Epithelial cell of proximal tubule (primary cell): ENCODE data around the gene NATD1. TPM values are rescaled to one million over a fixed set of nuclear protein-coding genes. Genes with fewer than 3 reads are reported as not detected.

Source experiments
- DNase-seq: peaks from one replicate; pipeline ENCODE4 v3.0.0-alpha.2; 2011; ENCODE audit warnings: low read depth
- H3K4me3 ChIP-seq: 2 replicates; pipeline ENCODE4 v1.5.1; 2011; ENCODE audit warnings: low read depth, mild to moderate bottlenecking, low read length
- CTCF ChIP-seq: conservative IDR thresholded peaks from 2 replicates; pipeline ENCODE4 v1.5.1; 2012; ENCODE audit warnings: low read depth, mild to moderate bottlenecking, low read length
- total RNA-seq: library from RNA; depleted of rRNA; stranded (reverse); fragments of >200 nt; gene quantifications from 2 replicates; pipeline ENCODE4 v1.2.3, GENCODE V29; 2015

Gene NATD1
- total RNA-seq, 1 donor from 2014 or later = 6.4 TPM

GRCh38 chr17:21249920-21250703 lies 3.1 kb downstream of the NATD1 start:
- DNase-seq = no peak
- H3K4me3 ChIP-seq = no peak overlapping the region
- no peak for TF ChIP-seq CTCF

GRCh38 chr17:21249086-21249795 lies 4.0 kb downstream of the NATD1 start:
- no peak for DNase-seq
- no peak overlapping the region for H3K4me3 ChIP-seq
- TF ChIP-seq CTCF = no peak

- no peak for TF ChIP-seq CTCF
- no peak overlapping the region for H3K4me3 ChIP-seq
- no peak for DNase-seq
Observed at GRCh38 chr17:21248500-21248899, 4.7 kb downstream of the NATD1 start.

- DNase-seq = no peak
- no peak overlapping the region for H3K4me3 ChIP-seq
- no peak for TF ChIP-seq CTCF
Observed at GRCh38 chr17:21247552-21248258, 5.5 kb downstream of the NATD1 start.

GRCh38 chr17:21246698-21247097 lies 6.5 kb downstream of the NATD1 start:
- no peak overlapping the region for H3K4me3 ChIP-seq
- DNase-seq = no peak
- no peak for TF ChIP-seq CTCF

GRCh38 chr17:21245639-21246084 lies 7.5 kb downstream of the NATD1 start:
- TF ChIP-seq CTCF = no peak
- H3K4me3 ChIP-seq = no peak overlapping the region
- DNase-seq = no peak
